Measurements from ENCODE around the gene ARL8B. TPM values are rescaled to one million over a fixed set of nuclear protein-coding genes. Genes with fewer than 3 reads are reported as not detected.

Gene ARL8B
- total and polyA plus RNA-seq, 9 of the 15 experiments (the other 6 are each of a cell fraction or from before 2014, with no cell fraction given) = 28.5 to 99.4 (median 77.2) TPM

GRCh38 chr3:5220667-5221431 is 98.8 kb downstream of the ARL8B start:
- WGBS (ENCODE audit: insufficient coverage, low coverage, missing lambda C conversion rate) = 67% methylated on average over 11 of the region's 11 CpGs
- BruUV-seq (replicated peaks) = no TSS peak
- ATAC-seq (no peak), DNase-seq (ENCODE audit: extremely low read depth in 1 of 4, low spot score in 3 of 4) (no peak), FAIRE-seq (no peak)
- H3K27ac ChIP-seq (ENCODE audit: extremely low read depth, low read depth, low read length) = no peak overlapping the region
- H3K36me3 ChIP-seq (ENCODE audit: control insufficient read depth, insufficient read depth, low read length) = peaks cover 26% of the 10 kb centered on the region; the same call in 2 of the 3 replicates
- H3K4me1 ChIP-seq (replicated peaks in 1 of 2; ENCODE audit: control insufficient read depth in 2 of 2, insufficient read depth in 2 of 2, low read length in 2 of 2) = peaks cover 0 to 3% of the 10 kb centered on the region in 2 experiments; a peak in 2 of 5 replicates
- peaks cover 0 to 4% of the 10 kb centered on the region in 2 experiments; a peak in 1 of 5 replicates for H3K27me3 ChIP-seq (ENCODE audit: control insufficient read depth in 2 of 2, insufficient read depth in 2 of 2, low read length in 2 of 2)
- H3K9me1 ChIP-seq (ENCODE audit: control insufficient read depth, insufficient read depth, low read length) = no peaks in the 10 kb centered on the region
- H4K20me1 ChIP-seq (replicated peaks; ENCODE audit: control insufficient read depth, insufficient read depth, low read length) = no peaks in the 10 kb centered on the region
- H3K9ac ChIP-seq (ENCODE audit: insufficient read depth in 1 of 2, low read depth in 2 of 2, low read length in 2 of 2) = no peak overlapping the region
- no peak overlapping the region for H3K4me2 ChIP-seq (ENCODE audit: insufficient read depth, low read length)
- H3K79me2 ChIP-seq (ENCODE audit: control insufficient read depth, insufficient read depth, low read length) = no peaks in the 10 kb centered on the region
- peak; percentile 91 for TF ChIP-seq RBM25 (IDR thresholded peaks at IDR 0.05; ENCODE audit: low read depth, low read length, severe bottlenecking)
- TF ChIP-seq ADNP (tag; IDR thresholded peaks at IDR 0.05) = peak; percentile 76
- TF ChIP-seq SMARCA5 (IDR thresholded peaks at IDR 0.05) = peak; percentile 75; the same call in 1 of the 2 replicates
- TF ChIP-seq CEBPZ (IDR thresholded peaks at IDR 0.05; ENCODE audit: borderline replicate concordance, low read depth, low read length) = no peak
- TF ChIP-seq CHD4 (IDR thresholded peaks at IDR 0.05; ENCODE audit: insufficient read depth, insufficient replicate concordance, low read depth, low read length, poor library complexity, severe bottlenecking) = peak; percentile 38
- TF ChIP-seq RCOR1 (IDR thresholded peaks at IDR 0.05; ENCODE audit: borderline replicate concordance in 1 of 2, low read depth in 2 of 2, low read length in 2 of 2) = no peak
- 0 out of 2 replicates have a peak, but pooled peaks have one; percentile 21 for TF ChIP-seq POLR2AphosphoS2 (IDR thresholded peaks at IDR 0.05; ENCODE audit: low read length)
- peak; percentile 92 for TF ChIP-seq BCOR (IDR thresholded peaks at IDR 0.05)
- peak; percentile 52 to 69 for TF ChIP-seq KDM1A (IDR thresholded peaks at IDR 0.05)
- CTCF ChIA-PET (ENCODE audit: low intra/inter-chr PET ratio) = interaction anchor here (0.6 kb wide), 1 partner anchor 408 kb away, joined by 4 read pairs; no protein-coding TSS in a partner anchor
- no peak overlapping the region for H3K4me3 ChIP-seq
- no peaks in the 10 kb centered on the region for H3K9me3 ChIP-seq (replicated peaks; ENCODE audit: control insufficient read depth, insufficient read depth, low read depth, low read length)
- intact Hi-C loops (cut with micrococcal nuclease) (loop anchor here (10.0 kb wide), 3 partner anchors 204 to 514 kb away; no protein-coding TSS in a partner anchor), in situ Hi-C loops (cut with MboI) (no loop called here)
- no peak overlapping the region for H2AFZ ChIP-seq (ENCODE audit: low read depth, low read length)
- POLR2A ChIA-PET = interaction anchor here (0.6 to 0.7 kb wide), 3 partner anchors 76 to 1297 kb away, joined by 3 read pairs; no protein-coding TSS in a partner anchor

Data from K562 (cell line).